Rectal smooth muscle tissue (tissue), 1 donor: ENCODE results near the gene COG4.
"Not testable (repeated sequence)": the region's sequence is repeated elsewhere in the genome, so short reads cannot be mapped to it uniquely, and the experiment has no call there.

Experiments
- H3K27ac ChIP-seq: one replicate; pipeline ENCODE4 v1.7.0; 2013; ENCODE audit warnings: low read depth, low read length, inconsistent platforms
- H3K27me3 ChIP-seq: one replicate; pipeline ENCODE4 v1.7.0; 2013; ENCODE audit warnings: low read length; ENCODE audit not compliant: control insufficient read depth, insufficient read depth
- H3K36me3 ChIP-seq: one replicate; pipeline ENCODE4 v1.7.0; 2013; ENCODE audit warnings: low read length; ENCODE audit not compliant: control insufficient read depth, insufficient read depth
- H3K4me1 ChIP-seq: one replicate; pipeline ENCODE4 v1.7.0; 2013; ENCODE audit warnings: low read length; ENCODE audit not compliant: control insufficient read depth, insufficient read depth
- H3K4me3 ChIP-seq: one replicate; pipeline ENCODE4 v1.7.0; 2013; ENCODE audit warnings: low read length
- H3K9ac ChIP-seq: one replicate; pipeline ENCODE4 v1.7.0; 2013; ENCODE audit warnings: low read length

The COG4 gene

DNA sequence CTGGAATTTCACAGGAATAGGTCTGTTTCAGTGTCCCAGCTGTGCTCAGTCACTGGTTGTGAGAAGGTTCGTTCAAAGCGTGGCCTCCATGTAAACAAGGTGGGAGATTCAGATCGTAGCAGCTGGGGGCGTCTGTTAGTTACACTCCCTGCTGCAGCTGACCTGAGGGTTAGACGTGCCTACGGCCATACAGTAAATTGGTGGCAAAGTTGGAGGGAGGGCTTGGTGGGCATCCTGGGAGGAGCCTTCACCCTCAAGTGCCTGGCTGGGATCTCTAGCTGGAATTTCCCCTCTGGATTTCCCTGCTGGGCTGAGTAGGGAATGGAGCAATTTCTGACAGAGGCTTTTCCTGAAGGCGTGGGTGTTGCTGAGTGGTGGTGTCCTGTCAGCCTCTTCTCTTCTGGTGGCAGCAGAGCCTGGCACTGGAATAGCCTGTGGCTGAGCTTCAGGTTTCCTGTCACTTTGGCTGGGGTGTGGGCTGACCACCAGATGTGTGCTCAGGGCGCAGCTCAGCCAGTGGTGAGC is 62.6 kb downstream of the COG4 start:
- H3K4me1 ChIP-seq: no peaks in the 10 kb centered on the region
- H3K4me3 ChIP-seq: no peak overlapping the region
- H3K27me3 ChIP-seq: no peaks in the 10 kb centered on the region
- peaks cover 13% of the 10 kb centered on the region for H3K36me3 ChIP-seq
- no peak overlapping the region for H3K9ac ChIP-seq
- H3K27ac ChIP-seq: no peak overlapping the region

DNA sequence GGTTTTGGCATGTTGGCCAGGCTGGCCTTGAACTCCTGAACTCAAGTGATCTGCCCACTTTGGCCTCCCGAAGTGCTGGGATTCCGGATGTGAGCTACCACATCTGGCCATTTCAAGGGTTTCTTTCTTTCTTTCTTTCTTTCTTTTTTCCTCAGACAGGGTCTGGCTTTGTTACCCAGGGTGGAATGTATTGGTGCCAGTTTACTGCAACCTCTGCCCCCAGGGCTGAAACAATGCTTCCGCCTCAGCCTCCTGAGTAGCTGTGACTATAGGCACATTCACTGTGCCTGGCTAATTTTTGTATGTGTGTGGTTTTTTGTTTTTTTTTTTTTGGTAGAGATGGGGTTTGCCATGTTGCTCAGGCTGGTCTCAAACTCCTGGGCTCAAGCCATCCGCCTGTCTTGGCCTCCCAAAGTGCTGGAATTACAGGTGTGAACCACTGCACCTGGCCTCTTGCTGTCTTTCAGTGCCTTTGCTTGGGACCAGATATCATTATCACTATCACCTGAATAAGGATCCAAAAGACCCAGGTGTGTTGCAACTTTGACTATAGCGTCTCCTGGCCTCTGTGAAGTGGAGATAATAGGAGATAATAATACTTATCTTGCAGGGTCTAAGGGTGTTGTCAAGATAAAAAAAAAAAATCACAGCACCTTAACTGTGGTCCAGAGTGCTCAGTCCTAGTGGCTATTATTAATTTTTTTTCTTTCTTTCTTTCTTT is 65.7 kb downstream of the COG4 start:
- Histone ChIP-seq H3K36me3 (no peaks in the 10 kb centered on the region), H3K27ac (no peak overlapping the region), H3K4me1 (peaks cover 3% of the 10 kb centered on the region), H3K4me3 (no peak overlapping the region), H3K9ac (no peak overlapping the region), H3K27me3 (no peaks in the 10 kb centered on the region)

DNA sequence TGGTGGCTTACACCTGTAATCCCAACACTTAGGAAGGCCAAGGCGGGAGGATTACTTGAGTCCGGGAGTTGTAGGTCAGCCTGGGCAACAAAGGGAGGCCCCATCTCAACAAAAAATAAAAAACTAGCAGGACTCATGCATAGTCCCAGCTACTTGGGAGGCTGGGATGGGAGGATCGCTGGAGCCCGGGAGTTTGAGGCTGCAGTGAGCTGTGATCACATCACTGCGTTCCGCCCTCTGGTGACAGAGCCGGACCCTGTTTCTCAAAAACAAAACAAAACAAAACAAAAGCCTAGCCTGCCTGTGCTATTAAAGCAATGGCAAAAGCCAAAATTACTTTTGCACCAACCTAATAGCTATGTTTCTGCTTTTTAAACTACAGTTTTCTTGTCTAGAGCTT is 67.4 kb downstream of the COG4 start:
- Histone ChIP-seq H3K4me1 (peaks cover 3% of the 10 kb centered on the region), H3K4me3 (no peak overlapping the region), H3K9ac (no peak overlapping the region), H3K27ac (no peak overlapping the region), H3K27me3 (no peaks in the 10 kb centered on the region), H3K36me3 (no peaks in the 10 kb centered on the region)

DNA sequence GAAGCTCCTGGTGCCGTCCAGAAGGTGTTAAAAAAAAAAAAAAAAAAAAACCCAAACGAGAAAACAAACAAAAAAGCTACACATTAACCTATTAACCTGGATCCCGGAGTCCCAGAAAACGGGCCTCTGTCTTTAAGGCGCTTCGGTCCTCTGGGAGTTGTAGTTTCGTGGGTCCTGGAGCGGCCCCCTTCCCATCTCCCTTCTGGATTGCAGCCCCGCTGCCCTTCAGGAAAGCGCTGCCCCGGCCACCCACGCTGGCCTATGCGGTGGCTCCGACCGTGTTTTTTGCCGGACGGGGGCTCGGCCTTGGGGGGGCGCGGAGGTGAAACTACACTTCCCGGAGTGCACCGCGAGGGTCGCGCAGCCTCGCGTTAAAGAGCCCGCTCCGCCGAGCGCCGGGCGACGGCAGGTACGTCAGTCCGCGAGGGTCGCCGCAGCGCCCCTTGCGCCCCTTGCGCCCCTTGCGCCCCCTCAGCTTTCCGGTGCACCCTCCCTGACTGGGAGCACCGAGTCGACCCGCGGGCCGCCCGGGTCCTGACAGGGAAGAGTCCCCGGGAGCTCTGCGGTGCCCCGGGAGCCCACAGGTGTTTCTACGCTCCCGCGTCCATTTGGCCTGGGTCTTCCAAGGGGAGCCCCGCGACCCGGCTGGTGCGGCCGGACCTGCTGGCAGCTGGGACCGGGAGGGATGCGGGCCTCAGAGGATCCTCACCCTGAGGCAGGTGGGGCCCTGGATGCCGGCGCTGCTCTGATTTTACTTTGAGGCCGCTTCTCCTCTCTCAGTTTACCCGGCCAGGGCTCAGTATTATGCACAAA is 68.9 kb downstream of the COG4 start, which contains the start of gene FCSK:
Gene FCSK (plus strand): TSS at position 374 of the 813 bp plus-strand sequence. CDS start 8,596 bp downstream, outside the sequence.
- H3K4me3 ChIP-seq: peak within 1 kb of the TSS; percentile 86
- H3K27ac ChIP-seq: peak within 1 kb of the TSS; percentile 96
- H3K9ac ChIP-seq: peak within 1 kb of the TSS; percentile 40
- peaks cover 3% of the 10 kb centered on the region for H3K4me1 ChIP-seq
- H3K27me3 ChIP-seq: no peaks in the 10 kb centered on the region
- no peaks in the 10 kb centered on the region for H3K36me3 ChIP-seq

DNA sequence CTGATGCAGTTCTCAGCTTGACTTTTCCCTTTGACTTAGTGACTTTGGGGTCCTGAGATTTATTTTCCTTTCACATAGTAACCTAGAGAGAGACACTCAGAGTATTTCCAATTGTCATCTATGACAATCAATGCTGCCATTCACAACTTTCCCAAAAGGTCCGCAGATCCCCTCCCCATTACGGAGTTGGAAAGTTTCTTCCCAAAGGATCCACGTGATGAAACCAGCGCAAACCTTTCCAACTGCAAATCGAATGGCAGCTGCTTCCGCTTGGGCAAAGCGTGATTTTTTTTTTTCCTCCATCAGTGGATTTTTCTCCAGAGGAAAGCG is 69.5 kb downstream of the COG4 start:
- Histone ChIP-seq H3K27me3 (no peaks in the 10 kb centered on the region), H3K36me3 (no peaks in the 10 kb centered on the region), H3K9ac (peak overlapping the region; percentile 40), H3K4me1 (peaks cover 3% of the 10 kb centered on the region), H3K27ac (peak overlapping the region; percentile 96), H3K4me3 (peak overlapping the region; percentile 86)

DNA sequence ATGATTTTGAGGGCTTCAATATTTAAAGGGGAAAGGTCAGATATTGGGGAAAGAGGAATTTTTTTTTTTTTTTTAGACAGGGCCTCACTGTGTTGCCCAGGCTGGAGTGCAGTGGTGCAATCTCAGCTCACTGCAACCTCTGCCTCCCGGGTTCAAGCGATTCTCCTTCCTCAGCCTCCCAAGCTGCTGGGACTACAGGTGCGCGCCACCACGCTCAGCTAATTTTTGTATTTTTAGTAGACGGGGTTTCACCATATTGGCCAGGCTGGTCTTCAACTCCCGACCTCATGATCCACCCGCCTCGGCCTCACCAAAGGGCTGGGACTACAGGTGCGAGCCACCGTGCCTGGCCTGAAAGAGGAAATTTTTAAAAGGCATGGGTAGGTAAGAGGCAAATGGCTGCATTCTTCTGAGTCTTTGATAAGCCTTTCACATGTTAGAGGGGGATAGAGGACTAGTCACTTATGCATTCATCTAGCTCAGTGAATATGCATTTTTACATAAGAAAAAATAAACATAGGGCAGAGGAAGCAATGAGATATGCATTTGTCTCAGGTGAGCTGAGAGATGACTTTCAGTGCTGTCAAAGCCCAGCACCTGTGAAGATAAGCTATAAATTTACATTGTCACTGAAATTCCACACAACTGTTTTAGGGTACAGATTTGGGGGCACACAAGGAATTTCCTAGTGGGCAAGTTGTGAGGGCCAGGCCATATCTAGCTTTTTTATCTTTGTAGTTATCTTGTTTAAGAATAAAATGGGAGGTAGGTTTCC is 70.0 kb downstream of the COG4 start:
- Histone ChIP-seq H3K27me3 (no peaks in the 10 kb centered on the region), H3K9ac (peak overlapping the region; percentile 40), H3K27ac (no peak overlapping the region), H3K4me3 (peak overlapping the region; percentile 86), H3K4me1 (peaks cover 3% of the 10 kb centered on the region), H3K36me3 (no peaks in the 10 kb centered on the region)

DNA sequence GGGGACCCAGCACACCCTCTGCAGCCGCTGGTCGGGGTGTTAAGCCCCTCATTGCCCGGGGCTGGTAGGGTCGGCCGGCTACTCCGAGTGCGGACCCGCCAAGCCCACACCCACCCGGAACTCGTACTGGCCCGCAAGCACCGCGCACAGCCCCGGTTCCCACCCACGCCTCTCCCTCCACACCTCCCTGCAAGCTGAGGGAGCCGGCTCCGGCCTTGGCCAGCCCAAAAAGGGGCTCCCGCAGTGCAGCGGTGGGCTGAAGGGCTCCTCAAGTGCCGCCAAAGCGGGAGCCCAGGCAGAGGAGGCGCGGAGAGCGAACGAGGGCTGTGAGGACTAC is 72.4 kb downstream of the COG4 start:
- not testable (repeated sequence) for H3K9ac ChIP-seq, H3K36me3 ChIP-seq, H3K4me1 ChIP-seq, H3K4me3 ChIP-seq, H3K27me3 ChIP-seq, H3K27ac ChIP-seq

DNA sequence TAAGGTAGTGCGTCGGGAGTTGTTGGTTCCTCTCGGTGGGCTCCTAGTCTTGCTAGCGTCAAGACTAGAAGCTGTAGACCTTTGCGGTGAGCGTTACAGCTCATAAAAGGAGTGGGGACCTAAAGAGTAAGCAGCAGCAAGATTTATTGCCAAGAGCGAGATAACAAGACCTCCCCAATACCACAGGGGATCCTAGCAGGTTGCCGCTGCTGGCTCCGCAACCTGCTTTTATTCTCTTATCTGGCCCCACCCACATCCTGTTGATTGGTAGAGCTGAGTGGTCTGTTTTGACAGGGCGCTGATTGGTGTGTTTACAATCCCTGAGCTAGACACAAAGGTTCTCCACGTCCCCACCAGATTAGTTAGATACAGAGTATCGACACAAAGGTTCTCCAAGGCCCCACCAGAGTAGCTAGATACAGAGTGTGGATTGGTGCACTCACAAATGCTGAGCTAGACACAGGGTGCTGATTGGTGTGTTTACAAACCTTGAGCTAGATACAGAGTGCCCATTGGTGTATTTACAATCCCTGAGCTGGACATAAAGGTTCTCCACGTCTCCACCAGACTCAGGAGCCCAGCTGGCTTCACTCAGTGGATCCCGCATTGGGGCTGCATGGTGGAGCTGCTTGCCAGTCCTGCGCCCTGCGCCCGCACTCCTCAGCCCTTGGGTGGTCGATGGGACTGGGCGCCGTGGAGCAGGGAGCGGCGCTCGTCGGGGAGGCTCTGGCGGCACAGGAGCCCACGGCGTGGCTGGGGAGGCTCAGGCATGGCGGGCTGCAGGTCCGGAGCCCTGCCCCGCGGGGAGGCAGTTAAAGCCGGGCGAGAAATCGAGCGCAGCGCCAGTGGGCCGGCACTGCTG is 73.0 kb downstream of the COG4 start:
- not testable (repeated sequence) for H3K27ac ChIP-seq, H3K4me3 ChIP-seq

DNA sequence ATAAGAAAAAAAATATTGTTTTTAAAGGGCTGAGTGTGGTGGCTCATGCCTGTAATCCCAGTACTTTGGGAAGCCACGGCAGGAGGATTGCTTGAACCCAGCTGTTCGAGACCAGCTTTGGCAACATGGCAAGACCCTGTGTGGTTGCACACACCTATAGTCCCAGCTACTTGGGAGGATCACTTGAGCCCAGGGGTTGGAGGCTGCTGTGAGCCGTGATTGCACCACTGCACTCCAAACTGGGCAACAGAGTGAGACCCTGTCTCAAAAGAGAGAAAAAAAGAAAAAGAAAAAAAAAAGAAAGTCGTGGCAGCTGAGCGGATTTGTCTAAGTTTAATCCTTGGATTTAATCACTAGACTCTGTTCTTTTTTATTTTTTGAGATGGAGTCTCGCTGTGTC is 75.3 kb downstream of the COG4 start:
- H3K9ac ChIP-seq: no peak overlapping the region
- no peak overlapping the region for H3K27ac ChIP-seq
- H3K27me3 ChIP-seq: no peaks in the 10 kb centered on the region
- no peaks in the 10 kb centered on the region for H3K4me1 ChIP-seq
- H3K4me3 ChIP-seq: no peak overlapping the region
- H3K36me3 ChIP-seq: no peaks in the 10 kb centered on the region

More for the DNA sequence above, 73.0 kb downstream of the COG4 start:
- not testable (repeated sequence) for H3K9ac ChIP-seq, H3K27me3 ChIP-seq, H3K4me1 ChIP-seq, H3K36me3 ChIP-seq

DNA sequence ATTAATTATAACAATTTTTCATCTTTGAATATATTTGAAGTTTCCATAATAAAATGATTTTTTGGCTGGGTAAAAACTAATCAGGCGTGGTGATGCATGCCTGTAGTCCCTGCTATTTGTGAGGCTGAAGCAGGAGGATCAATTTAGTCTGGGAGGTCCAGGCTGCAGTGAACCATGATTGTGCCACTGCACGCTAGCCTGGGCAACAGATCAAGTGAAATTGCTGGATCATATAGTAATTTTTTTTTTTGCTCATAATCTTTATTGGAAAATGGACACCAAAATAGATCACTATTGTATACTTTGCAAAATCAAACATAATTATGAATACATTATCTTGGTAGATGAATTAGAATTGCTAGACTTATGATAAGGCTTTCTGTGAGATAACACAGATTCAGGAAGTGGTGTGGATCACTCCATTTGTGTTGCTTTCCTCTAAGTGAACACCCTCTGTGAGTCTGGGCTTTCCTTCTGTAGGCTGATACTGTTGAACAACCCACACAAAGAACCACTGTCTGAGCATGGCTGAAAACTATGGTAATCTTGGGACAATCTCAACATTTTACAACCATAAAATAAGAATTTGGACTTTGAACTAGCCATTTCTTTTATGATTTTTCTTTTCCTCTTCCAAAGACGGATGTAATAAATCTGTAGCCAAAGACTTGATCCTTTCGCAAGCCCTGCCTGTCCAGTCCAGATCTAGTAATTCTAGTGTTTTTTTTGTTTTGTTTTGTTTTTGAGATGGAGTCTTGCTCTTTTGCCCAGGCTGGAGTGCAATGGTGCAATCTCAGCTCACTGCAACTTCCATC is 78.9 kb downstream of the COG4 start:
- no peaks in the 10 kb centered on the region for H3K27me3 ChIP-seq
- H3K9ac ChIP-seq: no peak overlapping the region
- no peaks in the 10 kb centered on the region for H3K36me3 ChIP-seq
- H3K4me1 ChIP-seq: no peaks in the 10 kb centered on the region
- H3K4me3 ChIP-seq: no peak overlapping the region
- H3K27ac ChIP-seq: no peak overlapping the region

DNA sequence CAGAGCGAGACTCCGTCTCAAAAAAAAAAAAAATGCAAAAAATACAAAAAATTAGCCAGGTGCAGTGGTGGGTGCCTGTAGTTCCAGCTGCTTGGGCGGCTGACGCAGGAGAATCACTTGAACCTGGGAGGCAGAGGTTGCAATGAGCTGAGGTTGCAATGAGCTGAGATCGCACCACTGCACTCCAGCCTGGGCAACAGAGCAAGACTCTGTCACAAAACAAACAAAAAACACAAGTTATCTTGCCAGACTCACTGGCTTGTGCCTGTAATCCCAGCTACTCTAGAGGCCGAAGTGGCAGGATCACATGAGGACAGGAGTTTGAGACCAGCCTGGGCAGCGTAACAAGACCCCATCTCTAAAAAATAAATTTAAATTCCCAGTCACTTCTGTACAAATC is 81.0 kb downstream of the COG4 start:
- H3K36me3 ChIP-seq: no peaks in the 10 kb centered on the region
- H3K4me3 ChIP-seq: no peak overlapping the region
- no peak overlapping the region for H3K9ac ChIP-seq
- H3K27ac ChIP-seq: no peak overlapping the region
- no peaks in the 10 kb centered on the region for H3K27me3 ChIP-seq
- H3K4me1 ChIP-seq: peaks cover 6% of the 10 kb centered on the region
